HG03378 (cell line): Measurements from ENCODE around the gene GIGYF2.
"Not testable (repeated sequence)": the region's sequence is repeated elsewhere in the genome, so short reads cannot be mapped to it uniquely, and the experiment has no call there.

ENCODE experiments used
- ATAC-seq: cut with Tn5 transposase; IDR thresholded peaks from one replicate; pipeline ENCODE4 v1.9.1; 2021; ENCODE audit warnings: mild to moderate bottlenecking, moderate library complexity; ENCODE audit not compliant: unreplicated experiment

The GIGYF2 gene

GRCh38 chr2:232697059-232697806 is at the start of gene GIGYF2:
TSS of gene GIGYF2 (plus strand) at chr2:232697331. CDS start at chr2:232735198, 37,867 bp downstream.
- ATAC-seq = peak; percentile 63

GRCh38 chr2:232649033-232649432 is 48.1 kb upstream of the GIGYF2 start:
- no peak for ATAC-seq

GRCh38 chr2:232652505-232652851 is 44.7 kb upstream of the GIGYF2 start:
- ATAC-seq = no peak

- no peak for ATAC-seq
Observed at GRCh38 chr2:232653441-232653840, 43.7 kb upstream of the GIGYF2 start.

- ATAC-seq = no peak
Observed at GRCh38 chr2:232655392-232655791, 41.7 kb upstream of the GIGYF2 start.

GRCh38 chr2:232658217-232658785 is 38.8 kb upstream of the GIGYF2 start:
- ATAC-seq = no peak

- no peak for ATAC-seq
Observed at GRCh38 chr2:232659359-232659758, 37.8 kb upstream of the GIGYF2 start.

GRCh38 chr2:232662486-232663260 is 34.5 kb upstream of the GIGYF2 start:
- ATAC-seq = no peak

- no peak for ATAC-seq
Observed at GRCh38 chr2:232666051-232666805, 30.9 kb upstream of the GIGYF2 start.

GRCh38 chr2:232667989-232668583 is 29.0 kb upstream of the GIGYF2 start:
- ATAC-seq = no peak

- no peak for ATAC-seq
Observed at GRCh38 chr2:232668805-232669444, 28.2 kb upstream of the GIGYF2 start.

GRCh38 chr2:232672588-232672987 is 24.5 kb upstream of the GIGYF2 start:
- ATAC-seq = no peak

GRCh38 chr2:232674491-232674890 is 22.6 kb upstream of the GIGYF2 start:
- ATAC-seq = no peak

GRCh38 chr2:232675381-232675780 is 21.8 kb upstream of the GIGYF2 start:
- no peak for ATAC-seq

- no peak for ATAC-seq
Observed at GRCh38 chr2:232680006-232680405, 17.1 kb upstream of the GIGYF2 start.

GRCh38 chr2:232681527-232681926 is 15.6 kb upstream of the GIGYF2 start:
- ATAC-seq = no peak

- no peak for ATAC-seq
Observed at GRCh38 chr2:232683368-232683767, 13.8 kb upstream of the GIGYF2 start.

GRCh38 chr2:232685391-232685790 is 11.7 kb upstream of the GIGYF2 start:
- ATAC-seq = not testable (repeated sequence)

GRCh38 chr2:232687382-232688160 is 9.6 kb upstream of the GIGYF2 start:
- no peak for ATAC-seq

- no peak for ATAC-seq
Observed at GRCh38 chr2:232688201-232688600, 8.9 kb upstream of the GIGYF2 start.
